ENCODE results near the gene RAD23A. TPM values are rescaled to one million over a fixed set of nuclear protein-coding genes. Genes with fewer than 3 reads are reported as not detected.

RAD23A gene
- 103 and 117 TPM in 2 replicates for total RNA-seq

DNA sequence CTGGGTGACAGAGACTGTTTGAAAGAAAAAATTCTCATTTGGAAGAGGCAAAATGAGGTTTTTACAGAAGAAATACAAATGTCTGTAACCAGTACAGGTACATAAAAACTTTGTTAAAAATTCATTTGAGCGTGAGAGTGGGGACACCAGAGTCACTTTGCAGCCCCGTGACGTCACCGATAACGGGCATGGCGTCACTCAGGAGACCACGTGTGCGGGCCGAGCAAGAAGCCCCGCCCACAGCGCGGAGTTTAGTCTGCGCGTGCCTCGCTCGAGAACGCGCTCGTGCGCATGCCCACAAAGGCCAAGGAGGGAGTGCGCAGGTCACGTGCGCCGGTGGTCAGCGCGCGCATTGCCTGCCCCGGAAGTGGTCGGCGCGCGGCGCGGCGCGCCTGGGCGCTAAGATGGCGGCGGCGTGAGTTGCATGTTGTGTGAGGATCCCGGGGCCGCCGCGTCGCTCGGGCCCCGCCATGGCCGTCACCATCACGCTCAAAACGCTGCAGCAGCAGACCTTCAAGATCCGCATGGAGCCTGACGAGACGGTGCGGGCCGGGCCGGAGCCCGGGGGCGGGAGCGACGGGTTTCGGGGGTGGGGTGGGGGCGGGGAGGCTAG lies at the start of gene RAD23A:
Gene RAD23A, plus strand, starts transcription at position 384 of the 613 bp plus-strand sequence. Its CDS starts 87 bp downstream, at position 471.

DNA sequence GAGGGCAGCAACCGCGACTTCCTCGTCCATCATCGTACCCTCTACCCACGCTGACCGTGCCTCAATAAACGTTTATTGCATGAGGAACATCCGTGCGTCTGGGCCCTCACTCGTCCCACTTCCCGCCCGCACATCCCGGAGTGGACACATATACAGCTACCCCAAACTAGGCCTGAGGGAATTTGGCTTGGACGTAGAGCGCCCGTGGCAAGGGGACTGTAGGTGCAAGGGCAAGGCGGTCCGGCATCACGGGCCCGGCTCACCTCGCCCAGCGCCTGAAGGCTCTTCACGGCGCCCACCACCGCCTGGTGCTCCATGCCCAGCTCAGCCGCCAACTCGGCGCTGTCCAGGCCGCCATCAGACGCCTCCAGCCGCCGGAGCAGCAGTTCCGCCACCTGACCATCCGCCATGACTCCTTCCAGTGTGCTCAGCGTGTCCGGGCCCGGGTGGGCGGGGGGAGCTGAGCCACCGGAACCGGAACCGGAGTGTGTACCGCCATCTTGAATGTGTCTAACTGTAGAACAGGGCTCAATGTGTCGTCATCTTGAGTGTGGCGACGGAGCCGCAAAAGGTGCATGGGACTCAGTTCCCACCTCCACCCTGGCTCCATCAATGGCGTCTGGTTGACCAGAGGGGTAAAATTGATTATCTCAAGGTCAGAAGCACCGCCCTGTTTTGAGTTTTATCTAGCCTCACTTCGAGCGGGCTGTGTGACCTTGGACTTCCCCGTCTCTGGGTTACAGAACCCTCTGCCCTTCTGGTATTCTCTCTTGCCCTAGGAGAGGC lies 12.2 kb upstream of the RAD23A start, which contains the start of gene FARSA:
Gene FARSA, minus strand, starts transcription at position 425 of the 786 bp plus-strand sequence. Its CDS starts 15 bp downstream, at position 410.

DNA sequence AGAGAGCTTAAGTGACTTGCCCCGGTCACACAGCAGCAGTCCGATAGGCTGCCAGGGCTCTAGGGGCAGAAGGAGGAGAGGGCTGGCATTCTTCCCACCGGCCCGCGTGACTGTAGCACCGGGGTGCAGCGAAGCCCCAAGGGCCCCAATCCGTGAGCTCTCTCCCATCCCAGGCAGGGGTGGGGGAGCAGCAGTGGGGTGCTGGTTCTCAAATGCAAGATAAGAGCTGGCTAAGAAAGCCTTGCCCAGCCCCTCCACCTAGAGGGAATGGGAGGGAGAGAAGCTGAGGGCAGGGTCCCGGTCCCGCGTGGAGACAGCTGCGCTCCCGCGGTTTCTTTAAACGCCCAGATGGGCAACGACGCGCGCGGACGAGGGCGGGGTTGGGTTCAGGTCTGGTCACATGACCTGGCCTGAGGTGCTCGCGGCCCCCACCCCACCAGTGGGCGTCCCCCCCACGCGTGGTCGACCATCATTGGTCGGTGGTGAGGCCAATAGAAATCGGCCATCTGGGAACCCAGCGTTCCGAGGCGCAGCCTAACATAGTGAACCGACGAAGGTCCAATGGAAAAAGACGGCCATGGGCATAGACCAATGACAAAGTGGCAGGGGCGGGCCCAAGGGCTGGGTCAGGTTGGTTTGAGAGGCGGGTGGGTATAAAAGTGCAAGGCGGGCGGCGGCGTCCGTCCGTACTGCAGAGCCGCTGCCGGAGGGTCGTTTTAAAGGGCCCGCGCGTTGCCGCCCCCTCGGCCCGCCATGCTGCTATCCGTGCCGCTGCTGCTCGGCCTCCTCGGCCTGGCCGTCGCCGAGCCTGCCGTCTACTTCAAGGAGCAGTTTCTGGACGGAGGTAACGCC lies 7.5 kb upstream of the RAD23A start, which contains the start of gene CALR:
Gene CALR, plus strand, starts transcription at position 683 of the 852 bp plus-strand sequence. Its CDS starts 71 bp downstream, at position 754.

DNA sequence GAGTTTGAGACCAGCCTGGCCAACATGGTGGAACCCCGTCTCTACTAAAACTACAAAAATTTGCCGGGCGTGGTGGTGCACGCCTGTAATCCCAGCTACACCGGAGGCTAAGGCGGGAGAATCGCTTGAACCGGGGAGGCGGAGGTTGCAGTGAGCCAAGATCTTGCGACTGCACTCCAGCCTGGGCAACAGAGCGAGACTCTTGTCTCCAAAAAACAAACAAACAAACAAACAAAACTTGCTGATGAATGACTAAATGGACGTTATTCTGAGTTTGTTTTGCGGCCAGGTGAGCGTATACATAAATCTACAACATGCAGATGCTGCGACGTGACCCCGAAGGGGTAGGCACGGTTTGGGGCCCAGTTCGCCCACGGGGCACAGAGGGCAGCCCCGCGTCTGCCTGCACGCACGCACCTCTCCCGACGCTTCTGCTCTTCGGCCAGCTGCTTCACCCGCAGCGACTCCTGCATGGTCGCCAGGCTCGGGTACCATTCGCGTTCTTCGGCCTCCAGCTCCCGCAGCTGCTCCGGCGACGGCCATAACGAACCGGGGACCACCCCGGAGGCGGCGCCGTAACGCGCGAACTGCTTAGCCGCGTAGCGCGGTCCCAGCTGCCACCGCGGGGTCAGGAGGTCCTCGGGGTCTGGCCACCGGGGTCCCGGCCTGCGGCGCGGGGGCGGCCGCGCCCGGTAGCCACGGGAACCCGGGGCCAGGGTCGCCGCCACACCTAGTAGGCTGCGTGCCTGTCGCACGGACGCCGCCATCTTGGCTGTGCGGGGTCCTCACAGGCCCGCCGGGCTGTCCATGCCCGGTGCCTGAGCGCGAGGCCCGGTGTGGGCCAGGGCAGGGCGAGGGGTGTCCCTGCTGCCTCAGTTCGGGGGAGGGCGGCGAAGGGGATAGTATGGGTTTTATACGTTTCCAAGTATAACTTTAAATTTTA lies 11.1 kb downstream of the RAD23A start, which contains the start of gene GADD45GIP1:
Gene GADD45GIP1, minus strand, starts transcription at position 778 of the 943 bp plus-strand sequence. Its CDS starts 11 bp downstream, at position 767.

DNA sequence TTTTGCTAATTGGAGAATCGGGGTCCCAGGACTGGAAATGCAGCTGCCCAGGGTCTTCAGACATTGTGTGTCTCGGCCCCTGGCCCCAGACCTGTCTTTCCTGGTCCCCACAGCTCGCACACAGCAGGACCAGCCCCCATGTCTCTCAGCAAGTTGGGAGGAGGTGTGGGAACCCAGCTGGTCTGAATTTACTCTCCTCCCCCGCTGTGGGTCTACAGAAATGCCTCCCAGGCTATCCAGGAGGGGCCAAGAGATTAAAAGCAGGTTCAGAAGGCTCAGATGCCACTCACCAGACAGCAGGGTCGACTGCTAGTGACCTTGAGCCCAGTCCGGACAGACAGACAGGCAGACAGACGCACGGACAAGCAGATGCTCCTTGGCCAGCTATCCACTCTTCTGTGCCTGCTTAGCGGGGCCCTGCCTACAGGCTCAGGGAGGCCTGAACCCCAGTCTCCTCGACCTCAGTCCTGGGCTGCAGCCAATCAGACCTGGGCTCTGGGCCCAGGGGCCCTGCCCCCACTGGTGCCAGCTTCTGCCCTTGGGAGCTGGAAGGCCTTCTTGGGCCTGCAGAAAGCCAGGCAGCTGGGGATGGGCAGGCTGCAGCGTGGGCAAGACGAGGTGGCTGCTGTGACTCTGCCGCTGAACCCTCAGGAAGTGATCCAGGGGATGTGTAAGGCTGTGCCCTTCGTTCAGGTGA lies 23.8 kb downstream of the RAD23A start, which contains the start of gene DAND5:
Gene DAND5, plus strand, starts transcription at position 285 of the 697 bp plus-strand sequence. Its CDS starts 85 bp downstream, at position 370.

DNA sequence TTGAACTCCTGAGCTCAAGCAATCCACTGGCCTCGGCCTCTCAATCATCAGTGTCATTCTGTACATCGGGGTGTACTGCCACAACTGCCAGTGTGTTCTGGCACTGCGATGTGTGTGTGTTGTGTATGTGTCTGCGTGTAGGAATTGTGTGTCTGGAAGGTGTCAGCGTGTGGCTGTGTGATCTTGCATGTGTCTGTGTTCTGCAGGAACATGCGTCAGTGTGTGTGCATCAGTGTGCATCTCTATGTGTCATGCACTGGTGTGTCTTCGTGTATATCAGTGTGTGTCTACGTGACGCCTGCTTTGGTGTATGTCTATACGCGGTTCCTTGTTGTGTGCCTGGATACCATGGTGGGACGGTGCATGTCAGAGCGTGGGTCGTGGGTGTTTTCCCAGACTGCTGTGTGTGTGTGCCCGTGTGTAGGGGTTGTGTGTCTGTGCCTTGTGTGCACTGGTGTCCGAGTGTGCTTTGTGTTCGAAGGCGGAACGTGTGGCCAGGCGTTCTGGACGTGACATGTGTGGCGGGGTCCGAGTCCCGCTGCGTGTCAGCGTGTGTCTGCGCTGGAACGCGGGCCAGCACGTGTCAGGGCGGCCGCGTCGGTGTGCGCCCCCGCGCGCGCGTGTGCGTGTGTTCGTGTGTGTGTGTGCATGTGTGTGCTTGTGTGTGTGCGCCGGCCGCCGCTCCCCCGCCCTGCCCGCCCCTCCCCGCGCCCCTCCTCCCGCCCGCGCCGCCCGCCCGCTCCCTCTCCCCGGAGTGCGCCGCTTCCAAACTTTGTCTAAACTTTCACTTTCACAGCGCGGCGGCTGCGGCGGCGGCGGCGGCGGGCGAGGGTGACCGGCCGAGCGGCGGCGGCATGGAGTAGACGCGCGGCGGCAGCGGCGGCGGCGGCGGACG lies 49.3 kb downstream of the RAD23A start, which contains the start of gene NFIX:
Gene NFIX, plus strand, starts transcription at position 775 of the 895 bp plus-strand sequence. CDS start 363 bp downstream, outside the sequence.

Other genes with a start within 250 kb of the RAD23A start
- 15.8 and 23.4 TPM in 2 replicates for gene FBXW9, start 249.2 kb upstream of the RAD23A start, total RNA-seq
- gene TNPO2, start 221.9 kb upstream of the RAD23A start, total RNA-seq = 36.6 and 41.9 TPM in 2 replicates
- gene TRIR, start 211.2 kb upstream of the RAD23A start, total RNA-seq = 284 and 434 TPM in 2 replicates
- 64.1 and 82.2 TPM in 2 replicates for gene GET3, start 208.4 kb upstream of the RAD23A start, total RNA-seq
- not detected in 2 replicates for gene BEST2, start 194.1 kb upstream of the RAD23A start, total RNA-seq
- gene HOOK2, start 170.3 kb upstream of the RAD23A start, total RNA-seq = 25.5 and 32.4 TPM in 2 replicates
- 514 and 542 TPM in 2 replicates for gene JUNB, start 154.4 kb upstream of the RAD23A start, total RNA-seq
- gene PRDX2, start 144.1 kb upstream of the RAD23A start, total RNA-seq = 476 and 536 TPM in 2 replicates
- gene THSD8, start 143.8 kb upstream of the RAD23A start, total RNA-seq = not detected in 2 replicates
- gene RNASEH2A, start 139.3 kb upstream of the RAD23A start, total RNA-seq = 39.0 and 42.2 TPM in 2 replicates
- not detected in 2 replicates for gene RTBDN, start 111.3 kb upstream of the RAD23A start, total RNA-seq
- gene MAST1, start 107.3 kb upstream of the RAD23A start, total RNA-seq = 0.23 and 0.42 TPM in 2 replicates
- 29.3 and 32.3 TPM in 2 replicates for gene DNASE2, start 64.4 kb upstream of the RAD23A start, total RNA-seq
- not detected in 2 replicates for gene KLF1, start 58.7 kb upstream of the RAD23A start, total RNA-seq
- gene GCDH, start 54.7 kb upstream of the RAD23A start, total RNA-seq = 20.6 and 38.9 TPM in 2 replicates
- gene SYCE2, start 26.6 kb upstream of the RAD23A start, total RNA-seq = 0.14 and 2.2 TPM in 2 replicates
- 96.3 and 108 TPM in 2 replicates for gene FARSA, start 12.2 kb upstream of the RAD23A start, total RNA-seq
- gene CALR, start 7.3 kb upstream of the RAD23A start, total RNA-seq = 926 and 958 TPM in 2 replicates
- 88.6 and 107 TPM in 2 replicates for gene GADD45GIP1, start 11.4 kb downstream of the RAD23A start, total RNA-seq
- 0.07 TPM in 1 of 2 replicates, not detected in the other for gene DAND5, start 23.7 kb downstream of the RAD23A start, total RNA-seq
- gene NFIX, start 49.6 kb downstream of the RAD23A start, total RNA-seq = 13.4 and 19.7 TPM in 2 replicates
- gene LYL1, start 157.0 kb downstream of the RAD23A start, total RNA-seq = 0.09 and 0.63 TPM in 2 replicates
- 34.3 and 35.7 TPM in 2 replicates for gene TRMT1, start 170.9 kb downstream of the RAD23A start, total RNA-seq
- gene NACC1, start 172.4 kb downstream of the RAD23A start, total RNA-seq = 55.1 and 80.2 TPM in 2 replicates
- 86.1 and 87.0 TPM in 2 replicates for gene STX10, start 204.5 kb downstream of the RAD23A start, total RNA-seq
- 116 and 134 TPM in 2 replicates for gene IER2, start 204.5 kb downstream of the RAD23A start, total RNA-seq